Heart left ventricle (tissue), 13 donors: Measurements from ENCODE around the gene NEMP1.

Experiments used
- CTCF ChIP-seq, 12 donors: fragments of 200-600 bp; sonication (generic) in 4 of 12; IDR thresholded peaks; one replicate each; pipeline versions ENCODE4 v1.5.0 to v1.8.0; 2018 to 2022; ENCODE audit warnings: antibody characterized with exemption in 12 of 12, mild to moderate bottlenecking in 5 of 12
- POLR2A ChIP-seq, 2 donors: fragments of 450-650 bp; IDR thresholded peaks; one replicate each; pipeline ENCODE4 v1.6.1; 2017; ENCODE audit warnings: antibody characterized with exemption in 2 of 2, mild to moderate bottlenecking in 2 of 2, moderate library complexity in 2 of 2
- donor health status: ischemic (EF 13 %, LVEDD 7.1; RV severe dilation, severe dysfunction).
- donor health status: DM: no; HTN: yes; CAD: no.
- donor health status: DM: no; HTN: no; CAD: no.
- donor health status: ischemic (EF 25% LVEDD 6.9; RV normal size, moderate dysfunction).
- donor health status: ischemic (EF 25% LVEDD 5.7; RV mildly dilated, moderate dysfunction).
- donor health status: ischemic (EF 35%, LVEDD 5.7; RV mildly dilated, moderate dysfunction).
- donor health status: nonischemic (EF 11% LVEDD 7.7; RV severe dilation, severe dysfunction).
- donor health status: DM: yes; HTN: yes; CAD: no.
- donor health status: PGD.
- donor health status: ischemic (EF 29% LVEDD 5.4; RV normal size, mild dysfunction).
- donor health status: nonischemic (EF 23%, LVEDD 6.1; RV moderate dilation, normal function).

- no peak for TF ChIP-seq CTCF (IDR thresholded peaks at IDR 0.05)
- no peak for TF ChIP-seq POLR2A (IDR thresholded peaks at IDR 0.05)
These were observed 13.9 kb upstream of the NEMP1 start for GRCh38 chr12:57092529-57092862.
